Keratinocyte (primary cell): ENCODE data around the gene IL1RAPL1. TPM values are rescaled to one million over a fixed set of nuclear protein-coding genes. Genes with fewer than 3 reads are reported as not detected.

Experiments
- DNase-seq: peaks from one replicate; pipeline ENCODE4 v3.0.0-alpha.2; 2011; ENCODE audit warnings: low read depth, missing footprints, low spot score
- FAIRE-seq: peaks from 2 replicates; lab custom pipeline; 2011; peaks lifted over from hg19 to GRCh38; lab: Jason Lieb, UNC
- H2AFZ ChIP-seq: 2 replicates; pipeline ENCODE4 v1.6.0; 2012; ENCODE audit warnings: low read length, control low read depth, inconsistent platforms; ENCODE audit not compliant: control insufficient read depth
- H3K27ac ChIP-seq: 2 replicates; pipeline ENCODE4 v1.5.1; 2011; ENCODE audit warnings: low read length; ENCODE audit not compliant: control insufficient read depth, insufficient read depth
- H3K27me3 ChIP-seq: 3 replicates; pipeline ENCODE4 v1.6.0; 2011; ENCODE audit warnings: low read length; ENCODE audit not compliant: control insufficient read depth, insufficient read depth; ENCODE audit errors: extremely low read depth
- H3K36me3 ChIP-seq, 2 experiments: 2 replicates in 1 of 2; 3 replicates in 1 of 2; pipeline ENCODE4 v1.5.1; 2011; ENCODE audit warnings: low read length in 2 of 2, mild to moderate bottlenecking in 1 of 2; ENCODE audit not compliant: control insufficient read depth in 2 of 2, insufficient read depth in 2 of 2; ENCODE audit errors: extremely low read depth in 1 of 2
- H3K4me1 ChIP-seq: 3 replicates; pipeline ENCODE4 v1.5.1; 2011; ENCODE audit warnings: low read length; ENCODE audit not compliant: control insufficient read depth, insufficient read depth; ENCODE audit errors: extremely low read depth
- H3K4me2 ChIP-seq: 3 replicates; pipeline ENCODE4 v1.6.0; 2011; ENCODE audit warnings: low read depth, low read length; ENCODE audit not compliant: control insufficient read depth, insufficient read depth; ENCODE audit errors: extremely low read depth
- H3K4me3 ChIP-seq, 3 experiments: fragments of 200-600 bp in 1 of 3; sonication (generic) in 1 of 3; 2 replicates in 2 of 3; 3 replicates in 1 of 3; pipeline ENCODE4 v1.5.1; 2011 to 2016; ENCODE audit warnings: low read length in 3 of 3, mild to moderate bottlenecking in 3 of 3, control low read depth in 2 of 3, inconsistent platforms in 1 of 3, low read depth in 1 of 3, mixed read lengths in 1 of 3, mixed run types in 1 of 3, moderate library complexity in 1 of 3; ENCODE audit not compliant: control insufficient read depth in 2 of 3, insufficient read depth in 2 of 3; ENCODE audit errors: extremely low read depth in 1 of 3
- H3K79me2 ChIP-seq: 2 replicates; pipeline ENCODE4 v1.6.0; 2012; ENCODE audit warnings: low read length; ENCODE audit not compliant: control insufficient read depth, insufficient read depth
- H3K9ac ChIP-seq: 3 replicates; pipeline ENCODE4 v1.6.0; 2011; ENCODE audit warnings: low read length; ENCODE audit not compliant: control insufficient read depth, insufficient read depth; ENCODE audit errors: extremely low read depth
- H3K9me1 ChIP-seq: 3 replicates; pipeline ENCODE4 v1.6.0; 2011; ENCODE audit warnings: low read length; ENCODE audit not compliant: control insufficient read depth, insufficient read depth; ENCODE audit errors: extremely low read depth
- H3K9me3 ChIP-seq: 2 replicates; pipeline ENCODE4 v1.5.1; 2012; ENCODE audit warnings: low read depth, low read length; ENCODE audit not compliant: control insufficient read depth
- H4K20me1 ChIP-seq: 3 replicates; pipeline ENCODE4 v1.6.0; 2011; ENCODE audit warnings: low read length; ENCODE audit not compliant: control insufficient read depth, insufficient read depth; ENCODE audit errors: extremely low read depth
- CTCF ChIP-seq, 3 experiments: IDR thresholded peaks in 1 of 3; conservative IDR thresholded peaks in 1 of 3; optimal IDR thresholded peaks in 1 of 3; 2 replicates in 2 of 3; 3 replicates in 1 of 3; pipeline versions ENCODE3 to v1.5.1; 2011; ENCODE audit warnings: low read length in 3 of 3, mild to moderate bottlenecking in 3 of 3, moderate library complexity in 2 of 3, control low read depth in 1 of 3, inconsistent platforms in 1 of 3; ENCODE audit not compliant: insufficient read depth in 2 of 3; ENCODE audit errors: extremely low read depth in 1 of 3
- EZH2 ChIP-seq: IDR thresholded peaks from one replicate; pipeline ENCODE4 v1.6.1; 2012; ENCODE audit warnings: inconsistent platforms, mild to moderate bottlenecking, low read length, moderate library complexity
- dilution Hi-C: fragments of 300-500 bp; cut with MboI; formaldehyde crosslinking; loops from one replicate; pipeline ENCODE4 v1.7.0; 2020; ENCODE audit warnings: low sequenced_read_pairs; ENCODE audit not compliant: extremely low pct_ligation_motif_present
- polyA plus RNA-seq, 5 experiments: library from polyadenylated mRNA; depleted of rRNA in 3 of 5; stranded (reverse) in 3 of 5; stranded (forward) in 1 of 5; unstranded in 1 of 5; fragments of >200 nt; gene quantifications; 1 replicate in 1 of 5; 2 replicates in 3 of 5; 3 replicates in 1 of 5; pipeline versions ENCODE4 v1.2.1 to v1.2.3, GENCODE V29; 2011 to 2012; ENCODE audit warnings: missing spikeins in 2 of 5, low read depth in 1 of 5, low replicate concordance in 1 of 5

The IL1RAPL1 gene
- polyA plus RNA-seq, 1 donor (not counting 4 experiments of a cell fraction or from before 2014, with no cell fraction given): 2.8 TPM

GRCh38 chrX:29744966-29745365, 1157.7 kb downstream of the IL1RAPL1 start:
- H3K4me3 ChIP-seq: no peak overlapping the region
- DNase-seq: no peak
- TF ChIP-seq CTCF (optimal IDR thresholded peaks at IDR 0.05 in 1 of 3, IDR thresholded peaks at IDR 0.05 in 1 of 3, conservative IDR thresholded peaks at IDR 0.05 in 1 of 3; ENCODE audit: extremely low read depth in 1 of 3, insufficient read depth in 2 of 3, low read length in 3 of 3) (no peak), EZH2 (no peak)
- FAIRE-seq: no peak
- no peaks in the 10 kb centered on the region for H3K9me1 ChIP-seq
- H3K9me3 ChIP-seq: no peaks in the 10 kb centered on the region
- H4K20me1 ChIP-seq: no peaks in the 10 kb centered on the region
- H2AFZ ChIP-seq: no peak overlapping the region
- no peaks in the 10 kb centered on the region for H3K36me3 ChIP-seq
- no peak overlapping the region for H3K9ac ChIP-seq
- no peaks in the 10 kb centered on the region for H3K4me1 ChIP-seq
- no peaks in the 10 kb centered on the region for H3K27me3 ChIP-seq
- dilution Hi-C loops: no loop called here
- no peaks in the 10 kb centered on the region for H3K79me2 ChIP-seq
- H3K27ac ChIP-seq: no peak overlapping the region
- no peak overlapping the region for H3K4me2 ChIP-seq

- FAIRE-seq: no peak
- dilution Hi-C loops: no loop called here
These were observed 1159.1 kb downstream of the IL1RAPL1 start for GRCh38 chrX:29746326-29746725.

More at GRCh38 chrX:29746326-29746725, 1159.1 kb downstream of the IL1RAPL1 start:
- Histone ChIP-seq H3K9me3 (no peaks in the 10 kb centered on the region), H4K20me1 (no peaks in the 10 kb centered on the region), H3K9me1 (no peaks in the 10 kb centered on the region), H2AFZ (no peak overlapping the region), H3K27ac (no peak overlapping the region), H3K36me3 (no peaks in the 10 kb centered on the region), H3K9ac (no peak overlapping the region), H3K4me3 (no peak overlapping the region), H3K4me2 (no peak overlapping the region), H3K27me3 (no peaks in the 10 kb centered on the region), H3K79me2 (no peaks in the 10 kb centered on the region), H3K4me1 (no peaks in the 10 kb centered on the region)
- TF ChIP-seq EZH2 (no peak), CTCF (optimal IDR thresholded peaks at IDR 0.05 in 1 of 3, IDR thresholded peaks at IDR 0.05 in 1 of 3, conservative IDR thresholded peaks at IDR 0.05 in 1 of 3; ENCODE audit: extremely low read depth in 1 of 3, insufficient read depth in 2 of 3, low read length in 3 of 3) (no peak)
- DNase-seq: no peak
